ENCODE results near the gene LZTR1.
A peak's percentile ranks its signal among the peaks of the same experiment; 100 is the strongest.
"Not testable (repeated sequence)": the region's sequence is repeated elsewhere in the genome, so short reads cannot be mapped to it uniquely, and the experiment has no call there.

The LZTR1 gene

DNA sequence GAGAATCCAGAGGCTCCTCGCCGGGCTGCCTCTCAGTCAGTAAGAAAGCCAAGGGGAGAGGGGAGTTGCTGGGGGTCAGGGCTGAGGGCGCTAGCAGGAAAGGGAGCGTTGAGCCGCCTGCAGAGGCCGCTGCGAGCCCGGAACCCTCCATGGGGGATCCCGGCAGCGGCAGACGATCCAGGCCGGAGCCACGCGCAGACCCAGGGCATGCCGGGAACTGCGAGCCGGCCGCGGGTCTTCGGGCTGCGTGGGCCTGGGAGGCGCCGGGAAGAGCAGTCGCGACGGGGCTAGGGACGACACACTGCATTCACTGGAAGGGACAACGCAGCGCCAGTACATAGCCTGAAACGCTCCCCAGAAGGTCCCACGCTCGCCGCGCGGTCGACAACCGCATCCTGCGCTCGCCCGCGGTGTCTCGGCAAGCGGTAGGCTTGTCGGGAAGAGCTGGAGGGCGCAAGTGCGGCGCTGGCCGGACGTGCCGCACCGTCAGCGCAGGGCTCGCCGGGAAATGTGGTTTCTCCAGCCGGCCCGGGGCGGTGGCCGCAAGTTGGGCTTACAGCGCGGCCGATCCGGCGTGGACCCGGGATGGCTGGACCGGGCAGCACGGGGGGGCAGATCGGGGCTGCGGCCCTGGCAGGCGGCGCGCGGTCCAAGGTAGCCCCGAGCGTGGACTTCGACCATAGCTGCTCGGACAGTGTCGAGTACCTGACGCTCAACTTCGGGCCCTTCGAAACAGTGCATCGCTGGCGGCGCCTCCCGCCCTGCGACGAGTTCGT lies at the start of gene LZTR1:
Gene LZTR1 (plus strand): TSS at position 511 of the 776 bp plus-strand sequence. CDS start 75 bp downstream, at position 586.
- DNase-seq: peak; percentile 38

DNA sequence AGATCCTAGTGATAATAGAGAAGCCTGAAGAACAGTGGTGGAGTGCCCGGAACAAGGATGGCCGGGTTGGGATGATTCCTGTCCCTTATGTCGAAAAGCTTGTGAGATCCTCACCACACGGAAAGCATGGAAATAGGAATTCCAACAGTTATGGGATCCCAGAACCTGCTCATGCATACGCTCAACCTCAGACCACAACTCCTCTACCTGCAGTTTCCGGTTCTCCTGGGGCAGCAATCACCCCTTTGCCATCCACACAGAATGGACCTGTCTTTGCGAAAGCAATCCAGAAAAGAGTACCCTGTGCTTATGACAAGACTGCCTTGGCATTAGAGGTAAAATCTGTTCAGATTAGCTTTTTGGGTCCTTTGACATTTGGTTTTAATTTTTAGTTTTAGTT lies 48.2 kb upstream of the LZTR1 start:
- DNase-seq: no peak

DNA sequence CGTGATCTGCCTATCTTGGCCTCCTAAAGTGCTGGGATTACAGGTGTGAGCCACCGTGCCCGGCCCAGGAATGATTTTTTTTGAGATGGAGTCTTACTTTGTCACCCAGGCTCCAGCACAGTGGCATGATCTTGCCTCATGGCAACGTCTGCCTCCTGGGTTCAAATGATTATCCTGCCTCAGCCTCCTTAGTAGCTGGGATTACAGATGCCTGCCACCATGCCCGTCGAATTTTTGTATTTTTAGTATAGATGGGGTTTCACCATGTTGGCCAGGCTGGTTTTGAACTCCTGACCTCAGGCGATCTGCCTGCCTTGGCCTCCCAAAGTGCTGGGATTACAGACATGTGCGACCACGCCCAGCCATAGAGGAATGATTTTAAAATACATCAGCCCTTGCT lies 47.0 kb upstream of the LZTR1 start:
- not testable (repeated sequence) for DNase-seq

DNA sequence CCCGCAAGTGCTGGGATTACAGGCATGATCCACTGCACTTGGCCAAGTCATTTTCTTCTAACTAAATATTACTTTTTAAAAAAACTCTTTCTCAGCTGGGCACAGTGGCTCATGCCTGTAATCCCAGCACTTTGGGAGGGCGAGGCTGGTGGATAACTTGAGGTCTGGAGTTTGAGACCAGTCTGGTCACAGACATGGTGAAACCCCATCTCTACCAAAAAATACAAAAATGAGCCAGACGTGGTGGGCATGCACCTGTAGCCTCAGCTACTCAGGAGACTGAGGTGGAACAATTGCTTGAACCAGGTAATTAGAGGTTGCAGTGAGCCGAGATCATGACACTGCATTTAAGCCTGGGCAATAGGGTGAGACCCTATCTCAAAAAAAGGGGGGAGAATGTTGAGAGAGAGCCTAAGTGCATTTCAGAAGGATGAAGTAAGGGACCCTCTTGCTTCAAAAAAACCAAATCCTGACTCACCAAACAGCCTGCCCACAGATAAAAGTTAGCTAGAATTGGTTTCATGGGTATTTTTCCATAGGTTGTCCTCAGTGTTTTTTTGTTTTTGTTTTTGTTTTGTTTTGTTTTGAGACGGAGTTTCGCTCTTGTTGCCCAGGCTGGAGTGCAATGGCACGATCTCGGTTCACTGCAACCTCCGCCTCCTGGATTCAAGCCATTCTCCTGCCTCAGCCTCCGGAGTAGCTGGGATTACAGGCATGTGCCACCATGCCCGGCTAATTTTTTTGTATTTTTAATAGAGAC lies 46.1 kb upstream of the LZTR1 start:
- not testable (repeated sequence) for DNase-seq

DNA sequence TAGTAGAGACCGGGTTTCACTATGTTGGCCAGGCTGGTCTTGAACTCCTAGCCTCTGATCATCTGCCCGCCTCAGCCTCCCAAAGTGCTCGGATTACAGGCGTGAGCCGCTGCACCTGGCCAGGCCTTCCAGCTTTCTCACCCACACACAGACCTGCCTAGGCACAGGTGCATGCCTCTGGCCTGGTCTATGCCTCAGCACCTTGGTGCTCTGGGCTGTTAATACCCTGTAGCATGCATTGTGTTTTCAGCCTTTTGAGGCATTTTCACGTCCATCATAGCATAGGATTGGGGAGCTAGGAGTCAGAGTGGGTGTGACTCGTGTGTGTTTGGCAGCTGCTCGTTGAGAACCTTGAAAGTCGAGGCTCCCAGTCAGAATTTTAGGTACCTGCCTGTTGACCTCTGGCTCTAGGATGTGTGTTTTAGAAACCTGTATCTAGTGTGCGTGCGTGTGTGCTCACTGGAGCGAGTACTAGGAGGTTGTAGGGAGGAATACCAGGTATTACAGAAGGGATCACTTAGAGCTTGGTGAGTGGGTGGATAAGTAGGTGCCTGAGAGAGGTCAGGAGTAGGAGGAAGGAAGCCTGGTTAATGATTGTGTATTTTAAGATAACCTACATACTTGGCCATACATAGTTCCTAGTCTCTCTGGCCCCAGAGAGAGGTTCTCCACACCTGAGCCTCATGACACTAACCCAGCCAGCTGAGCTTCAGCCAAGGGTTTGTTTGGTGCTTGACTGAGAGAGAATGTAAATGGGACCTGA lies 44.9 kb upstream of the LZTR1 start:
- no peak for DNase-seq

DNA sequence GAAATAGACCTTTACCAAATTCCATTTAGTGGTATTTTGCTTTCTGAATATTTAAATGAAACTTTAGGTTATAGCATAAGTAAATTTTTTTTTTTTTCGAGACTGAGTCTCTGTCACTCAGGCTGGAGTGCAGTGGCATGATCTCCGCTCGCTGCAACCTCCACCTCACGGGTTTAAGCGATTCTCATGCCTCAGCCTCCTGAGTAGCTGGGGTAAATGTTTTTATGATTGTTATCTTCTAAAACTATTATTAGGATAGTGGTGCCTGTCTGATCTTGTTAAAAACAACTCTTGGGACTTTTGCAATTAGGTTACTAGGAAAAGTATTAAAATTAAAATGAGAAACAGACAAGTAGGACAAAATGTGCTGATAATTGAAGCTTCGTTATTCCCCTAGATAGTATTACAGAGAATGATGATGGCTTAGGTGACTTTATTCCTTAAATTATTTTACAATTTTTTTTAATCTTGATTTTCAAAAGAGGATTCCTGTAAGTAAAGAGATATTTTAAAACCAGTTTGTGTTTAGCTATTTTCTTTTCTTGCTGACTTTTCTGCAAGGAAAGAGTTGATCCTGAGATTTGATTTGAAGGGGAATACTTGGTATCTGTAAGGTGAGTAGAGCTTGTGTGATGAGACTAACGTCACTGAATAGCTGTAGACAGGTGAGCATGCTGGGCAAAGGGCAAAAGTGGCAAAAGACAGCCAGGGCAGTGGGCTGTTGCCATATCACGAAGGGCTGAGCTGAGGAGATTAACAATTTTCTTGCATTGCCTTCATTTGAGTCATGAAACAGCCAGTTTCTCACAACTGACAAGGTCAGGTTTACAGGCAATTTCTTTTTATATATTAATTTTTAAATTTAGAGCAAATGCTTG lies 44.1 kb upstream of the LZTR1 start:
- no peak for DNase-seq

DNA sequence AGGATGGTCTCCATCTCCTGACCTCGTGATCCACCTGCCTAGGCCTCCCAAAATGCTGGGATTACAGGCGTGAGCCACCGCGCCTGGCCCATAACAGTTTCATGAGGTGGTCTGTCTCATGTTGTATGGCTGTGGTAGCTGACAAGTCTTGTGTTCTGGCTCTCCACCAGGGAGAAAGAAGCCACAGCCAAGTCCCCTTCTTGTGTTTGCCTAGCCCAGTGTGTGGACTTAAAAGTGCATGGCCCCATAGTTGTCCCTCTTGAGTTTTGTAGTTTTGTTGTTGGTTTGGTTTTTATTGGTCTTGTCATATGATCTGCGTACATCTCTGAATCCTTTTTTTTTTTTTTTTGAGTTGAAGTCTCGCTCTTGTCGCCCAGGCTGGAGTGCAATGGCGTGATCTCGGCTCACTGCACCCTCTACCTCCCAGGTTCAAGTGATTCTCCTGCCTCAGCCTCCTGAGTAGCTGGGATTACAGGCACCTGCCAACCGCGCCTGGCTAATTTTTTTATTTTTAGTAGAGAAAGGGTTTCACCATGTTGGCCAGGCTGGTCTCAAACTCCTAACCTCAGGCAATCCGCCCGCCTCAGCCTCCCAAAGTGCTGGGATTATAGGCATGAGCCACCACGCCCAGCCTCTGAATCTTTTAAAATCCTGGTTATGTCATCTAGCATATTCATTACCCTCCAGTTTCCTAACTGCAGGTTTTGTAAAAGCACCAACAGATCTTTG lies 42.5 kb upstream of the LZTR1 start:
- DNase-seq: not testable (repeated sequence)

DNA sequence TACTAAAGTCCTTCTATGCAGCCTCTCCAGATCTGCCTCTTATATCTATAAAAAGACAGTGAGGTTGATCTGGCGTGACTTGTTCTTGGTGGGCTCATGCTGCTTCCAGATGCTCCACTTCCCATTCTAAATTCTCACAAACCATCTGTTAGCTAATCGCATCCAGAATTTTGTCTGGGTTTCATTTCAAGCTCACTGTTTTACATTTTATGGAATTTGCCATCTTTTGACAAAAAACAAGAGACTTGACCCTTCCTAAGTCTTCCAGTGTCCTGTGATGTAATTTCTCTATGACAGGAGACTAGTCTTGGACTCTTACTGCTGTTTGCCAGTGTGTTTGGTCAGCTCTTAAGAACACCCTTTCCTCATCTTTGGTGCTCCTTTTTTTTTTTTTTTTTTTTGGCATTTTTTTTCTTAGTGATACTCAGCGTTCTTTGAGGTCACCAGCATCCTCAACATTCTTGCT lies 41.9 kb upstream of the LZTR1 start:
- DNase-seq: peak; percentile 33

DNA sequence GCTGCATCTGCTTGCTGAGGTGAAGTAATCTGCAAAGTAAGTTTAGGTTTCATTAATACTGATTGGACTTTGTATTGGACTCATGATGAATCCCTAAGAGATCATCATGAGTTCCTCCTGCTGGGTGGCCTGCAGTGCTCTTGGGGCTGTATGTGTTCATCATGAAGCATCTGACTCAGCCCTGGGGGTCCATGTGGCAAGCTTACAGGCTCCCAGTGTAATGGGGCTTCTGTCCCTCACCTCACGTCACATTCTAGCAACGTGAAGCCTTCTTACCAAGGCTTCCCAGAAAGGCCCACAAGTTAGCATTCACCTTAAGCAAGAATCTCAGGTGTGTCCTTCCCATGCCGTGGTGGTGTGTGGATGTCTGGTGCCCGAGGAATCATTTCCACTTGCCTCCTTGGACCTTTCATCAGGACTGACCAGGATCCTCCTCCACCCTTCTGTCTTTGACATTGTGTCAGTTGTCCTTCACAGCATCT lies 41.2 kb upstream of the LZTR1 start:
- DNase-seq: no peak

DNA sequence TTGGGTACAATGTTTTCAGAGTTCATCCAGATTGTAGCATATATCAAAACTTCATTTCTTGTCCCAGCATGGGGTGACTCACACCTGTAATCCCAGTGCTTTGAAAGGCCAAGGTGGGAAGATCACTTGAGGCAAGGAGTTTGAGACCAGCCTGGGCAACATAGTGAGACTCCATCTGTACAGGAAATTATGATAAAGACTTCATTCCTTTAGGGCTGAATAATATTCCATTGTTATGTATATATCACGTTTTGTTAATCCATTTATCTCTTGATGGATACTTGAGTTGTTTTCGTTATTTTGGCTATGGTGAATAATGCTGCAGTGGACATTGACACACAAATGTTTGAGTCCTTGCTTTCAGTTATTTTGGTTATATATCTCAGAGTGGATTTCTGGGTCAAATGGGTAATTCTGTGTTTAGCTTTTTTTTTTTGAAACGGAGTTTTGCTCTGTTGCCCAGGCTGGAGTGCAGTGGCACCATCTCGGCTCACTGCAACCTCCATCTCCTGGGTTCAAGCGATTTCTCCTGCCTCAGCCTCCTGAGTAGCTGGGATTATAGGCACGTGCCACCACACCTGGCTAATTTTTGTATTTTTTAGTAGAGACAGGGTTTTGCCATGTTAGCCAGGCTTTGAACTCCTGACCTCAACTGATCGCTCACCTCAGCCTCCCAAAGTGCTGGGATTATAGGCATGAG lies 39.7 kb upstream of the LZTR1 start:
- DNase-seq: not testable (repeated sequence)

DNA sequence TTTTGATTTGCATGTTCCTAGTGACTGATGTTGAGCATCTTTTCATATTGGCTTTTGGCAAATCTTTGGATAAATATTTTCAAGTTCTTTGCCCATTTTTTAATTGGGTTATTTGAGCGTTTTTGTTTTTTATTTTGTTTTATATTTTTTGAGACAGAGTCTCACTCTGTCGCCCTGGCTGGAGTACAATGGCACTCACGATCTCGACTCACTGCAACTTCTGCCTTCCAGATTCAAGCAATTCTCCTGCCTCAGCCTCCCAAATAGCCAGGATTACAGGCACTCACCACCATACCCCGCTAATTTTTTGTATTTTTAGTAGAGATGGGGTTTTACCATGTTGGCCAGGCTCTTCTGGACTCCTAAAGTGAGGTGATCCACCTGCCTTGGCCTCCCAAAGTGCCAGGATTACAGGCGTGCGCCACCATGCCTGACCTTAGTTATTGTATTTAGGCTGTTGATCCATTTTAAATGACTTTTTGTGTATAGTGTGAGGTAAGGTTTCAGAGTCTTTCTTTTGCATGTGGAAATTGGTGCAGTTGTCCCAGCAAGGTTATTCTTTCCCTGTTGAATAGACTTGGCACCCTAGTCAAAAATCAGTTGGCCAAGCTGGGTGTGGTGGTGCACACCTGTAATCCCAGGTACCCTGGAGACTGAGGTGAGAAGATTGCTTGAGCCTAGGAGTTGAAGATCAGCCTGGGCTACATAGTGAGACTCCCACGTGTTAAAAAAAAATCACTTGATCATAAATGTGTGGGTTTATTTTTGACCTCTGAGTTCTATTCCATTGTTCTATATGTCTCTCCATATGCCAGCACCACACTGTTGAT lies 38.8 kb upstream of the LZTR1 start:
- no peak for DNase-seq

DNA sequence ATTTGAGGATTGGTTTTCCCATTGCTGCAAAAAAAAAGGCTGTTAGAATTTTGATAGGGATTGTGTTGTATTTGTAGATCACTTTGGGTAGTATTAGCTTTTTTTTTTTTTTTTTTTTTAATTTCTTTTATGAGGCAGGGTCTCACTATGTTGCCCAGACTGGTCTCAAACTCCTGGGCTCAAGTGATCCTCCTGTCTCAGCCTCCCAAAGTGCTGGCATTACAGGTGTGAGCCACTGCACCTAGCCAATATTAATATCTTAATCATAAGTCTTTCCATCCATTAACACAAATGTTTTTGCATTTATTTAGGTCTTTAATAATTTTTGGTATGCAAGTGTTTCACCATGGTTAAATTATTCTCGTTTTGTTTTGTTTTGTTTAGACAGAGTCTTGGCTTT lies 38.1 kb upstream of the LZTR1 start:
- no peak for DNase-seq

DNA sequence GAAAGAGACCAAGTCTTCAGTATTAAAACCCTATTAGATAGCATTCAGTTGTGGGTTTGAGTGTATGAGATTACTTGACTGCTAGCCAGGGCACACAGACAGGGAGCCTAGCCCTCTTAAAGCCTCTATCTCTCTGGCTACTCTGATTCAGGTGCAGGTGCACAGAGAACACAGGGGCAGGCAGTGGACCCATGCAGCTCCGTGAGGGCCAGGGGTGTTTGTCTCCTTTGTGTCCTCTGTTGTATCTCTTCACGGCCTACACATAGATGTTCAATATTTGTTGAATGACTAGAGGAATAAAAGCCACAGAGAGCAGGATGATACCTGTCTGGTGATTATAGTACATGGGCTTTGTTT lies 36.5 kb upstream of the LZTR1 start:
- DNase-seq: no peak

DNA sequence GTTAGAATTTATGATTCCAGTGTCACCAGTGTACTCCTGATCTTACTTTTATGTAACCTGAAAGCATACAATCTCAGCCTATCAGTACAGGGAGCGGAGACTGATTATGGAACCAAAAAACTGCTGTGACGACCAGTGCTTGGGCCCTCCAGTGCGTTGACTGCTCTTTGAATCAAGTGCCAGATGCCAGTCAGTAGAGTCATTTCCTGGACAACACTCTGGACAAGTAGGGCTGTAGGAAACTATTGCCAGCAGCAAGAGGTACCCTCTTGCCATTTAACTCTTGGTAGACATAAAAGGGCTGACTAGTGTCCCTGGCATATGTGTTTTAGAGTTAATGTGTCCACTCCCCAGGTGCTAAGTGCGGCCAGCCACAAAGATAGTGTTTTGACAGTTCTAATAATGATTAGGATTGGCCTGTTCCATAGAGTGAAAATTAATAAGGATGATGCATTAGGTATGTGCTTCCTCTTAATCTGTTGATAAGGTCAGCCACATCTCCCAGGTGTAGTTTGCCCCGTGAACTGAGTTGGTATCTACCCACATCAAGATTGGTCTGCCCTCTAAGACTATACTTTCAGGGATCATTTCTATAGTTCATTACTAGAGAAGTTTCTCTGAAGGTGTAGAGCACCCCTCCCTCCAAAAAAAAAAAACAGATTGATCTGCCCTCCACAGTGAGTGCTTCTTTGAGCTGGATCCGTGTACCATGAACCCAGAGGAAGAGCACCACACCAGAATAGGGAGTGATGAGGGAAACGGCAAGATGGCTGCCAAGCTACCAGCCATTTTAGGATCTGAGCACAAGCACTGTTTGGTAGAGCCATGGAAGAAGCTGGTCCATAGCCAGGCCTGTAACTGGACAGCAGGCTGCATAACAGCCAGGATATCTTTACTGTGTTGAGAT lies 35.8 kb upstream of the LZTR1 start:
- DNase-seq: no peak

DNA sequence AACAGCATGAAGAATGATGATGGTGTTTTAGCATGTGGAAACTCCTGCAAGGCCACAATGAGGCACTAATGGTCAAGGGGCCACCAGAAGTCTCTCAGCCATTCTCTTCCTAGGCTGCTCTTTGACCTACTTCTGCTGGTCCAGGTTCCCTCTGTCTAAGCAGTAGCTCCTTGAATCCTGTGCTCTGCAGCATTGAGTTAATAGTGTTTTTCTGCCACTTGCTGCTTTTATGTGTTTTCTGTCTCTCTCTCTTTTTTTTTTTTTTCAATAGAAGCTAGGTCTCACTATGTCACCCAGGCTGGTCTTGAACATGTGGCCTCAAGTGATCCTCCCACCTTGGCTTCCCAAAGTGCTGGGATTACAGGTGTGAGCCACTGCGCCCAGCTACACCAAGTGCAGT lies 35.1 kb upstream of the LZTR1 start:
- DNase-seq: no peak

DNA sequence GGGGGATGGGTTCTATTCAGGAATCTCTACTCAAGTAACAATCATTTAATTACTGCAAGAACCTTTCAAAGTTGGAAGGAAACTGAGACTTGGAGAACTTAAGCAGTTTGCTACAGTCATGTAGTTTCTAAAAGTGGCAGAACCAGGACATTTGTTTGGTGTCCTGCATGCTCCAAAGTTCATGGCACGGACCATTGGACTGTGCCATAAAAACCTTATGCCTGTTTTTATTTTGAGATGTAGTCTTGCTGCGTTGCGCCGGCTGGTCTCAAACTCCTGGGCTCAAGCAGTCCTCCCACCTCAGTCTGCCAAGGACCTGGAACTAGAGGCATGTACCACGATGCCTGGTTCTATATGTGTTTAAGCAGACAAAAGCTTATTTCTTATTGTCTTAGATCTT lies 33.6 kb upstream of the LZTR1 start:
- DNase-seq: no peak

DNA sequence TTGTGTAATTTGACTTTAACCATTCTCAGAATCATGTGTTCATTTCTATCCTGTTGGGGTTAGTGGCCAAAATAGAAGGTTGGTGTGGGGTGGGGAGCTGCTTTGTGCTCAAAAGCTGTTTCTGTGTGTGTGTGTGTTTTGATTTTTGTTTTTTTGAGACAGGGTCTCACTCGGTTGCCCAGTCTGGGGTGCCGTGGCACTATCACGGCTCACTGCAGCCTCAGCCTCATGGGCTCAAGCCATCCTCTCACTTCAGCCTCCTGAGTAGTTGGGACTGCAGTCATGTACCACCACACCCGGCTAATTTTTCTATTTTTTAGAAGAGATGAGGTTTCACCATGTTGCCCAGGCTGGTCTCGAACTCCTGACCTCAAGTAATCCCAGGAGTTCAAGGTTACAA lies 33.1 kb upstream of the LZTR1 start:
- DNase-seq: no peak

DNA sequence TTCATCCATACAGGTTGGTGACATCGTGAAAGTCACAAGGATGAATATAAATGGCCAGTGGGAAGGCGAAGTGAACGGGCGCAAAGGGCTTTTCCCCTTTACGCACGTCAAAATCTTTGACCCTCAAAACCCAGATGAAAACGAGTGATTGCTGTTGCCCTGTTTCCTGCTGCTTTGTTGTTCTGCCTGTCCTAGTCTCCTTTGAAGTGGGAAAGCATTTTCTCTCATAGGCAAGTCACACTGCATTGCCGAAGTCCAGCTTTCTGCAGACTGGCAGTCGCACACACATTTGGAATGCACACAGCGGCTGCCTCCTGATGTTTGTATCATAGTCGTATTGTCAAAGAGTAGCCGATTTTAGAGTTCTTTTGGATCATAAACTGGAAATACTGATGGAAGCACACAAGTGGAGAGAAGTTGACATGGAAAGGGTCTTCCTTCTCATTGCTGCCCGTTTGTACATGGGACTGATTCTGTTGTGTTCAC lies 32.4 kb upstream of the LZTR1 start:
- no peak for DNase-seq
